ENCODE measurements around the gene VPS37D.

DNA sequence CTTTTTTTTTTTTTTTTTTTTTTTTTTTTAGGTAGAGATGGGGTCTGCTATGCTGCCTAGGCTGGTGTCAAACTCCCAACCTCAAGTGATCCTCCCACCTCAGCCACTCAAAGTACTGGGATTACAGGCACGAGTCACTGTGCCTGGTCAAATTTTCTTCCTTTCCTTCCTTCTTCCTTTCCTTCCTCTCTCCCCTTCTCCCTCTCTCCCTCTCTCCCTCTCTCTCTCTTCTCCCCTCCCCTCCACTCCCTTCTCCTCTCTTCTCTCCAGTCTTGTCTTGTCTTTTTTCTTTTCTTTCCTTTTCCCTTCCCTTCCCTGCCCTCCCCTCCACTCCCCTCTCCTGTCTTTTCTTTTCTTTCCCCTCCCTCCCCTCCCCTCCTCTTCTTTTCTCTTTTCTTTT lies 36.1 kb upstream of the VPS37D start:
- TF ChIP-seq CTCF (IDR thresholded peaks at IDR 0.05) (no peak), POLR2A (IDR thresholded peaks at IDR 0.05) (no peak)
